ENCODE results near the gene NRIP3.
"Not testable (repeated sequence)": the region's sequence is repeated elsewhere in the genome, so short reads cannot be mapped to it uniquely, and the experiment has no call there.

The NRIP3 gene

DNA sequence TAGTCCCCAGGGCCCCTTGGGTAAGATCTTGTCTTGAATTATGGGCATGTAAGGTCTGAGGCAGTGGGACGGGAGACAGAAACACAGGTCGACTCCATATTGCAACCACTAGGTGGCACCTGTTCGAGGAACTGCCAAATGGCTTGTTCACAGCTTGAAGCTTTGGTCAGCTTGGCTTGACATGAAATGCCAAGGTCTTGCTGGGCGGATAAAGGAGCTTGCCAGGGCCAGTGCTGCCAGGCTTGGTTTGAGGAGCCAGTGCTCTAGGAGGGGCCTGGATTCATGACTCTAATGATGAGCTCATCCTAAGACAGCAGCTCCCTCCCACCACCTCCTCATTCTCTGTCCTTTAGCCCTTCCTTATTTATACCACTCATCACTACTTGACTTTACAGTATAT lies 11.9 kb upstream of the NRIP3 start:
- DNase-seq = peak; percentile 88

DNA sequence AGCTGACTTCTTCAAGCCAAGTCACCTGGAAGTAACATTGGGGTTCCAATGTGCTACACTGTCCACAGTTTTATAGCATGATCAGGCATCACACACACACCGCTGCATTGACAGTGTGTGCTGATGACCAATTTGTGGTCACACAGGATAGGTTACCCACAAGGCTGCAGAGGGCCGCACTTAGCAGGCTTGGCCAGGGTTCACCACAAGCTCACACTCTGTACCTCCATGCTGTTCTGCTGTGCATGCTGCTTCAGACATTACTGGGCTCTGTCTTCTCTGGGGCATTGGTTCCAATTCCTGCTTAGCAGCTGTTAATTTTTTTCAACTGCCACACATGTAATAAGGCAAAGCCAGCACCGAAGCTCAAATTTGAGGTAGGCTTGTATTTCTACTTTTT lies 11.0 kb upstream of the NRIP3 start:
- no peak for DNase-seq

DNA sequence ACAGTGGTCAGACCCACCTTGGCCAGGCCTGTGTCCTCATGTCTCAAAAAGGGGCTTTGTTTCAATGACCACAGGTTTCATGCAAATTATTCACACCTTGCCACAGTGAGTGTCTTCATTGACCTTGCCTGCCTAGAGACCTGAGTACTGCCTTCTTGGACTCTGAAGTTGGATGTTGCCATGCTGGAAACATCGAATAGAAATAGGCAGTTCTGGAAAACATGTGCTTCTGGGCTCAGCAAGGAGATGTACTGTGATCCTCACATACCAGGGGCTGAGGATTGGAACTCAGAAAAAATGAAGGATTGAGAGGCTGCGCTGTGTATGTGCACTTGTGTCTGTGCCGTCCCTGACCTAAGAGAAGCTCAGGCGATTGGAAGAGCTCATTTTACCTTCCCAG lies 9.6 kb upstream of the NRIP3 start:
- no peak for DNase-seq

GRCh38 chr11:9009538-9009937 lies 5.7 kb upstream of the NRIP3 start:
- not testable (repeated sequence) for DNase-seq

- DNase-seq = no peak
Observed at GRCh38 chr11:9008661-9009060, 4.9 kb upstream of the NRIP3 start.

- no peak for DNase-seq
Observed at GRCh38 chr11:9008011-9008550, 4.3 kb upstream of the NRIP3 start.

GRCh38 chr11:9005087-9005486 lies 1.3 kb upstream of the NRIP3 start:
- peak; percentile 24 for DNase-seq

DNA sequence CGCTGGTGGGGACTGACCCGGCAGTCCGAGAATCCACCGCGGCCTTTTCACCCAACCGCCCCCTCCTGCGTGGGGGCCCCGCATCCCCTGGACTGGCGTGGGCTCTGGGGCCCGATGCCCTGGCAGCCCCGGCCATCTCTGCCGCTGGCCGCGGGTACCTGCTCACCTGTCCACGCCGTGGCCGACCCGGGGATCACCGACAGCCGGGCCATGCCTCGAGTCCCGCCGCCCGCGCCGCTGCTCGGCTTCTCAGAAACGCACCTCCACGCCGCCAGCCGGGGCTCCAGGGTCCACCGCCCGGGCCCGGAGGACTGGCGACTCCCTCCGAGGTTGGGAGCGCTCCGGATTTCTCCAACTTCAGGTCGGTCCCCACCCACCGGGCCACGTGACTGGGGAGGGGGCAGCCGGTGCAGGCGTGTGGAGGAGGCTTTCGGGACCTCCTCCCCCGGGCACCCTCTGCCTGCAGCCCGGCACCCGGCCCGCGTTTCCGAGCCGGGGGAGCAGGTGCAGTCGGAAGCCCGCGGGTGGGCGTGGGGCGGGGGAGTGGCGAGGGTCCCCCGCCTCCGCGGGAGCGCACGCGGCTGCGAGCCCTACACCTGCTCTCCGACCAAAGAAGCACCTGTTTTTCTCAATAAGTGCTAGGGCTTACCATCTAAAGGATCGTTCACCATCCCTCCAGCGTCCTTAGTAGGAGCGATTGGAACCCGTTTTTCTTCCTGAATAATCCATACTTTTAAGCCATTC lies 554 bp upstream of the NRIP3 start:
- DNase-seq = peak; percentile 62

- no peak for DNase-seq
Observed at GRCh38 chr11:9002920-9003572, 755 bp downstream of the NRIP3 start.

GRCh38 chr11:9001736-9002135 lies 2.1 kb downstream of the NRIP3 start:
- peak; percentile 10 for DNase-seq

- no peak for DNase-seq
Observed at GRCh38 chr11:8998017-8998416, 5.8 kb downstream of the NRIP3 start.

DNA sequence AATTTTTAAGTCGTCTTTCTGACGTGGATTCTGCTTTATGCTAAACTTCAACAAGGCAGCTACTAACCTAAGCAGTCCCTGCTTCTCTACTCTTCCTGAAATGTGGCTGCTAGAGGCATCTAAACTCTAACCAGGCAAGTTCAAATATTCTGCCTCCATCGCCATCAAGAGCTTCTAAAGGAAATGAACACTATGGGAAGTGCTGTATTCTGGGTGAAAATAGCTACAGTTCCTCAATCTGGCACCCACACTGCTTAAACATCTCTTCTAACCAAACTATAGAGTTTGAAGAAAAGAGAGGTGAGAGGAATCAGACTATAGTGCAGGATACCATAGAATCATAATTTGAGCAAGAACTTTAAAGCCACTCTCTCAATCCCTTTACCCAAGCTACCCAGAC lies 6.3 kb downstream of the NRIP3 start:
- DNase-seq = no peak

GRCh38 chr11:8989453-8989852 lies 14.3 kb downstream of the NRIP3 start:
- DNase-seq = no peak

DNA sequence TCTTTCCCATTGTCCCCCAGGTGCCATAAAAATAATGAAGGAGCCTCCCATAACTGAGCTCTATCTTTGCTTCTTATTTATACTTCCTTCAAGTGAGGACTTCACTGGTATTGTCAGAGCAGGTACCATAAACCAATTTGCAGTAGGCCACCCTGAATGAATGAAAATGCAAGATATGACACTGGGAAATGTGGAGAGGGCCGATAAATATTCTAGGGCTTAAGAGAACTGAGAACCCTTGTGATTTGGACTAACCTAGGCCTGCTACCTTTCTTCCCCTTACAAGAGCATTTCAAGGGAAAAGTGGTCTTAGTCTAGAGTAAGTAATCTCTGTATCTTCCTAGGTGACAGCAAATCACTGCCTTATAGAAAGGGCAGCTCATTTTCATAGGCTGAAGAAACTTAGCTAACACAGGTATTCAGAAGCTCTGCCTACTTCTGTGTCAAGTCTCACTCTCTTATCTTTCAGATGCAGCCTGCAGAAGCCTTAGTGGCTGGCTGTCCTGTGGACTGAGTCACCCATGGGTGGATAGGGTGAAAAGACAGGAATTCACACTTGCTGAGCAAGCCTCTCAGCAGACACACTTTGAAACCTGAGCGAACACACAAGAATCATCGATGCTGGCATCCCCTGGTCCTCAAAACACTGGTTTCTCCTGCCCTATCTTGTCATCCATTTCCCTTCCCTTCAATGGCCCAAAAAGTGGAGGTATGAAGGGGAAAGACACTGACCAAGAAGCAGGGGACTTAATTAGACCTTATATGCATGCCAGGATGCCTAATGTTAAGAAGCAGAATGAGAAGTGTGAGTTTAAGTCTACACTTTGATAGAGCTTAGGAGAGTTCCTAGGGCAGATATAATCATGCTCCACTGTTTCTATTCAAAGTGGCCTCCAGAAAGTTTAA lies 15.2 kb downstream of the NRIP3 start:
- no peak for DNase-seq

- DNase-seq = no peak
Observed at GRCh38 chr11:8987446-8987845, 16.4 kb downstream of the NRIP3 start.

GRCh38 chr11:8986772-8987171 lies 17.0 kb downstream of the NRIP3 start:
- not testable (repeated sequence) for DNase-seq

DNA sequence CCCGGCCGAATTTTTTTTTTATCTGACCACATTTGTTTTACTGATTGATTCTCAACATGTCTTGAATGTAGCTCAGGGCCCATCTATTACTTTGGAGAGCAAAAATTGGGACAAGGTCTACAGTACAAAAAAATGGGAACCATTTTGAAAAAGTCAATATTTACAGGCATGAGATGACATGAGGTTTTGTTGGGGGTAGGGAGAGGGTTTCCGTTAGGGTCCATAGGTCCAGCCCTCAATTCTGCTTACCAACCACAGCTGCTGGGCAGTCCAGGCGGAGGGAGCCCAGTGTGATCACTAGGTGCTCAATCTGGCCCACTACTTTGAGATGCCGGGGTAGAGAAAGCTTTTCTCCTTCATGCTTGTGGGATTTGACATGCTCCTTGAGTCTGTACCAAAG lies 18.3 kb downstream of the NRIP3 start:
- DNase-seq = no peak

GRCh38 chr11:8983552-8983951 lies 20.2 kb downstream of the NRIP3 start:
- DNase-seq = no peak

DNA sequence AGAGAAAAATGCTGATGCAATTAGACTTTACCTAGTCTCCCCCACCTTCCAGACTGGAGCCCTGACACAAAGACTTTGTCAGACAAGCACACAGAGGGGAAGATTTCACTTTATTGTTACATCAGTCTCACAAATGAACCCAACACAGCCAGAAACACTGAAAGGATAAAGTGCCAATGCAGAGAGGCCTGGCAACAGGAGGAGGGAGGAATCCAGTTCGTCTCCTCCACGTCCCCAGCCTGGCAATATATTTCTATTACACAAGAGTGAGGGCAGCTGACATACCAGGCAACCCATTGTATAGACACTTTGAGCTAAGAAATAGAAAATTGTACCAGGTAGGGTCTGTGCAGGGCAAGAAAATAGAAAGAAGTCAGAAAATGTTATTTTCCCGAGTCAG lies 23.3 kb downstream of the NRIP3 start:
- no peak for DNase-seq

DNA sequence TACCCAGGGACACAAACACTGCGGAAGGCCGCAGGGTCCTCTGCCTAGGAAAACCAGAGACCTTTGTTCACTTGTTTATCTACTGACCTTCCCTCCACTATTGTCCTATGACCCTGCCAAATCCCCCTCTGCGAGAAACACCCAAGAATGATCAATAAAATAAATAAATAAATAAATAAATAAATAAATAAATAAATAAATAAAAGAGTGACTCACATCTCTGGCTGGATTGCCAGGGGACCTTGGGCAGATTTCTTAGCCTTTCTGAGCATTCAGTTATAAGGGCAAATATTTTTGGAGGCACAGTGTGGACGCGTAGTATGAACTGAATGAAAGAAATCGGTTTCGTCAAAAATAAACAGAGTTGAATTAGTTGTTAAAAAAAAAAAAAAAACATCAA lies 24.4 kb downstream of the NRIP3 start:
- DNase-seq = not testable (repeated sequence)

DNA sequence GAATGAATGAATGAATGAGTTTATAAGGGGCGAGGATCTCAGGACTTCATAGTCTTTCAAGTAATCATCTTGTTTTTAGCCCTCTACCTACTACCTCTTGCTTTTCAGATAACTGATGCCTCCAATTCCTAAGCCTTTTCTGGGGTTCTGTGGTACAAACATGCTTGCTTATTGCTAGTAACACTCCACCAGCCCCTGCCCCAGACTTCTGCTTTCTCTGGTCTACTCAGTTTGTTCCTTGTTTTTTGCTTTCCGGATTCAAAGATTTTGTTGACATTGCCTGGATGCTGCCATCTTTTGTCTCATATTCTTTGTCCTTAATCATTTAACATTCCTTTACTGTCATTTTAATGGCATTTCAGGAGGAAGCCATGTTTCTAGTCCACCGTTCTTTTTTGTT lies 30.7 kb downstream of the NRIP3 start:
- no peak for DNase-seq

- DNase-seq = no peak
Observed at GRCh38 chr11:8971924-8972316, 31.9 kb downstream of the NRIP3 start.

- DNase-seq = no peak
Observed at GRCh38 chr11:8971196-8971923, 32.4 kb downstream of the NRIP3 start.
